IPS-20b (cell line): ENCODE measurements around the gene AGPS.
"Not testable (repeated sequence)": the region's sequence is repeated elsewhere in the genome, so short reads cannot be mapped to it uniquely, and the experiment has no call there.

ENCODE experiments used
- H3K27ac ChIP-seq: one replicate; pipeline ENCODE4 v1.5.1; 2013; ENCODE audit warnings: low read length
- H3K27me3 ChIP-seq: 2 replicates; pipeline ENCODE4 v1.6.1; 2013; ENCODE audit warnings: mild to moderate bottlenecking, low read length, inconsistent platforms; ENCODE audit not compliant: insufficient read depth
- H3K36me3 ChIP-seq: 2 replicates; pipeline ENCODE4 v1.6.1; 2013; ENCODE audit warnings: low read depth, mild to moderate bottlenecking, inconsistent platforms, low read length, moderate library complexity; ENCODE audit not compliant: insufficient read depth
- H3K4me1 ChIP-seq: 2 replicates; pipeline ENCODE4 v1.6.1; 2013; ENCODE audit warnings: mild to moderate bottlenecking, control low read depth, inconsistent platforms, low read length, moderate library complexity; ENCODE audit not compliant: insufficient read depth
- H3K4me3 ChIP-seq: 2 replicates; pipeline ENCODE4 v1.5.1; 2013; ENCODE audit warnings: mild to moderate bottlenecking, low read length, inconsistent platforms
- H3K9ac ChIP-seq: 2 replicates; pipeline ENCODE4 v1.6.1; 2013; ENCODE audit warnings: low read depth, mild to moderate bottlenecking, inconsistent platforms, low read length, moderate library complexity
- H3K9me3 ChIP-seq: 2 replicates; pipeline ENCODE4 v1.6.1; 2013; ENCODE audit warnings: mild to moderate bottlenecking, low read depth, low read length, inconsistent platforms; ENCODE audit not compliant: insufficient read depth

AGPS gene

GRCh38 chr2:177427316-177427715 lies 34.7 kb downstream of the AGPS start:
- H3K27ac ChIP-seq = no peak overlapping the region
- no peak overlapping the region for H3K9ac ChIP-seq
- H3K9me3 ChIP-seq = peaks cover 9% of the 10 kb centered on the region
- H3K36me3 ChIP-seq = no peaks in the 10 kb centered on the region
- H3K4me1 ChIP-seq = no peaks in the 10 kb centered on the region
- no peaks in the 10 kb centered on the region for H3K27me3 ChIP-seq
- H3K4me3 ChIP-seq = no peak overlapping the region

- H3K9ac ChIP-seq, H3K27ac ChIP-seq, H3K27me3 ChIP-seq, H3K4me3 ChIP-seq, H3K36me3 ChIP-seq, H3K4me1 ChIP-seq: not testable (repeated sequence)
- H3K9me3 ChIP-seq = peaks cover 15% of the 10 kb centered on the region
Measured at GRCh38 chr2:177427936-177428335, 35.4 kb downstream of the AGPS start.

- Histone ChIP-seq H3K4me1 (no peaks in the 10 kb centered on the region), H3K27me3 (no peaks in the 10 kb centered on the region), H3K9me3 (peaks cover 15% of the 10 kb centered on the region), H3K36me3 (no peaks in the 10 kb centered on the region), H3K4me3 (no peak overlapping the region), H3K27ac (no peak overlapping the region), H3K9ac (no peak overlapping the region)
Measured at GRCh38 chr2:177429688-177430325, 37.2 kb downstream of the AGPS start.

- no peak overlapping the region for H3K9ac ChIP-seq
- no peak overlapping the region for H3K27ac ChIP-seq
- H3K27me3 ChIP-seq = no peaks in the 10 kb centered on the region
- 0 out of 2 replicates have a peak, but pooled peaks cover 3% of the 10 kb centered on the region for H3K36me3 ChIP-seq
- H3K9me3 ChIP-seq = peaks cover 15% of the 10 kb centered on the region
- H3K4me1 ChIP-seq = no peaks in the 10 kb centered on the region
- H3K4me3 ChIP-seq = no peak overlapping the region
Measured at GRCh38 chr2:177430411-177430810, 37.8 kb downstream of the AGPS start.

- not testable (repeated sequence) for H3K27ac ChIP-seq, H3K4me1 ChIP-seq, H3K36me3 ChIP-seq, H3K9ac ChIP-seq, H3K4me3 ChIP-seq, H3K27me3 ChIP-seq
- peaks cover 15% of the 10 kb centered on the region for H3K9me3 ChIP-seq
Measured at GRCh38 chr2:177431111-177431725, 38.6 kb downstream of the AGPS start.

GRCh38 chr2:177432703-177433102 lies 40.1 kb downstream of the AGPS start:
- no peaks in the 10 kb centered on the region for H3K27me3 ChIP-seq
- H3K4me3 ChIP-seq = no peak overlapping the region
- H3K27ac ChIP-seq = no peak overlapping the region
- H3K4me1 ChIP-seq = no peaks in the 10 kb centered on the region
- peaks cover 11% of the 10 kb centered on the region; the same call in 1 of the 2 replicates for H3K36me3 ChIP-seq
- H3K9me3 ChIP-seq = peaks cover 15% of the 10 kb centered on the region
- H3K9ac ChIP-seq = no peak overlapping the region

- H3K27ac ChIP-seq = no peak overlapping the region
- no peaks in the 10 kb centered on the region for H3K27me3 ChIP-seq
- no peak overlapping the region for H3K9ac ChIP-seq
- no peaks in the 10 kb centered on the region for H3K4me1 ChIP-seq
- H3K36me3 ChIP-seq = peaks cover 11% of the 10 kb centered on the region; the same call in 1 of the 2 replicates
- peaks cover 15% of the 10 kb centered on the region for H3K9me3 ChIP-seq
- H3K4me3 ChIP-seq = no peak overlapping the region
Measured at GRCh38 chr2:177433402-177433801, 40.8 kb downstream of the AGPS start.

- Histone ChIP-seq H3K36me3 (peaks cover 11% of the 10 kb centered on the region; the same call in 1 of the 2 replicates), H3K9ac (no peak overlapping the region), H3K4me1 (no peaks in the 10 kb centered on the region), H3K27ac (no peak overlapping the region), H3K27me3 (no peaks in the 10 kb centered on the region), H3K4me3 (no peak overlapping the region), H3K9me3 (peaks cover 15% of the 10 kb centered on the region)
Measured at GRCh38 chr2:177434475-177434874, 41.9 kb downstream of the AGPS start.

GRCh38 chr2:177445200-177445599 lies 52.6 kb downstream of the AGPS start:
- H3K9me3 ChIP-seq = no peaks in the 10 kb centered on the region
- H3K27ac ChIP-seq = no peak overlapping the region
- H3K27me3 ChIP-seq = no peaks in the 10 kb centered on the region
- H3K4me3 ChIP-seq = no peak overlapping the region
- no peaks in the 10 kb centered on the region for H3K4me1 ChIP-seq
- no peak overlapping the region for H3K9ac ChIP-seq
- H3K36me3 ChIP-seq = peaks cover 30% of the 10 kb centered on the region

- Histone ChIP-seq H3K27me3 (no peaks in the 10 kb centered on the region), H3K4me3 (no peak overlapping the region), H3K4me1 (no peaks in the 10 kb centered on the region), H3K9ac (no peak overlapping the region), H3K9me3 (no peaks in the 10 kb centered on the region), H3K36me3 (peaks cover 26% of the 10 kb centered on the region), H3K27ac (no peak overlapping the region)
Measured at GRCh38 chr2:177448031-177448430, 55.5 kb downstream of the AGPS start.

- Histone ChIP-seq H3K36me3 (peaks cover 26% of the 10 kb centered on the region), H3K9ac (no peak overlapping the region), H3K4me1 (no peaks in the 10 kb centered on the region), H3K27me3 (no peaks in the 10 kb centered on the region), H3K9me3 (no peaks in the 10 kb centered on the region), H3K4me3 (no peak overlapping the region), H3K27ac (no peak overlapping the region)
Measured at GRCh38 chr2:177449159-177449558, 56.6 kb downstream of the AGPS start.

- Histone ChIP-seq H3K27ac (no peak overlapping the region), H3K4me1 (no peaks in the 10 kb centered on the region), H3K27me3 (no peaks in the 10 kb centered on the region), H3K9me3 (no peaks in the 10 kb centered on the region), H3K9ac (no peak overlapping the region), H3K36me3 (peaks cover 9% of the 10 kb centered on the region), H3K4me3 (no peak overlapping the region)
Measured at GRCh38 chr2:177455187-177455586, 62.6 kb downstream of the AGPS start.
